H1 (cell line): ENCODE data around the gene ERVW-1. TPM values are rescaled to one million over a fixed set of nuclear protein-coding genes. Genes with fewer than 3 reads are reported as not detected.

Source experiments
- CTCF ChIA-PET: fragments of 300-600 bp; sonication (Branson Sonifier 250); formaldehyde crosslinking; loops from one replicate; lab custom pipeline; 2021; ENCODE audit not compliant: partially characterized antibody; lab: Charles Lee
- POLR2A ChIA-PET: fragments of 300-600 bp; sonication (Branson Sonifier 250); formaldehyde crosslinking; loops from one replicate; lab custom pipeline; 2021; ENCODE audit warnings: inconsistent platforms; ENCODE audit not compliant: partially characterized antibody; lab: Charles Lee
- DNase-seq, 2 experiments: peaks; one replicate each; pipeline versions ENCODE4 v3.0.0 to v3.0.0-alpha.2; 2010 to 2022; ENCODE audit warnings: low spot score in 2 of 2, low read depth in 1 of 2, mixed read lengths in 1 of 2
- FAIRE-seq: peaks from 2 replicates; lab custom pipeline; 2011; peaks lifted over from hg19 to GRCh38; lab: Jason Lieb, UNC
- H2AFZ ChIP-seq: 2 replicates; pipeline ENCODE4 v1.8.1; 2012; ENCODE audit warnings: low read length, inconsistent platforms
- H2AK5ac ChIP-seq: 2 replicates; pipeline ENCODE4 v1.6.1; 2013; ENCODE audit warnings: low read depth, low read length
- H2BK120ac ChIP-seq: replicated peaks from 2 replicates; pipeline ENCODE3; 2013; ENCODE audit warnings: low read depth, low read length, inconsistent platforms
- H2BK12ac ChIP-seq: 2 replicates; pipeline ENCODE4 v1.6.1; 2013; ENCODE audit warnings: low read depth, low read length
- H2BK15ac ChIP-seq: 2 replicates; pipeline ENCODE4 v1.6.1; 2013; ENCODE audit warnings: low read length
- H2BK20ac ChIP-seq: 2 replicates; pipeline ENCODE4 v1.6.1; 2013; ENCODE audit warnings: low read length
- H2BK5ac ChIP-seq: 2 replicates; pipeline ENCODE4 v1.6.1; 2013; ENCODE audit warnings: low read depth, low read length
- H3K14ac ChIP-seq: 2 replicates; pipeline ENCODE4 v1.6.1; 2013; ENCODE audit warnings: inconsistent platforms; ENCODE audit not compliant: insufficient read length
- H3K18ac ChIP-seq: 2 replicates; pipeline ENCODE4 v1.6.1; 2013; ENCODE audit warnings: low read length; ENCODE audit errors: extremely low read depth
- H3K23ac ChIP-seq: 2 replicates; pipeline ENCODE4 v1.6.1; 2013; ENCODE audit warnings: inconsistent platforms; ENCODE audit not compliant: insufficient read length
- H3K23me2 ChIP-seq: 2 replicates; pipeline ENCODE4 v1.6.1; 2013; ENCODE audit warnings: low read depth, low read length
- H3K27ac ChIP-seq: 2 replicates; pipeline ENCODE4 v1.6.1; 2011; ENCODE audit warnings: low read depth, low read length, inconsistent platforms
- H3K27me3 ChIP-seq, 4 experiments: replicated peaks in 1 of 4; 1 replicate in 1 of 4; 2 replicates in 3 of 4; pipeline versions ENCODE4 v1.6.1 to v1.8.1; 2011 to 2013; ENCODE audit warnings: low read length in 3 of 4, mild to moderate bottlenecking in 3 of 4, inconsistent platforms in 2 of 4, mixed read lengths in 2 of 4, moderate library complexity in 1 of 4; ENCODE audit not compliant: control insufficient read depth in 3 of 4, insufficient read depth in 3 of 4; ENCODE audit errors: extremely low read depth in 1 of 4
- H3K36me3 ChIP-seq, 4 experiments: 2 replicates each; pipeline versions ENCODE4 v1.6.1 to v1.8.1; 2011 to 2013; ENCODE audit warnings: mild to moderate bottlenecking in 4 of 4, low read length in 3 of 4, moderate library complexity in 2 of 4, control low read depth in 1 of 4, inconsistent platforms in 1 of 4; ENCODE audit not compliant: insufficient read depth in 4 of 4, control insufficient read depth in 2 of 4
- H3K4ac ChIP-seq: replicated peaks from 2 replicates; pipeline ENCODE3; 2013; ENCODE audit warnings: low read length, low read depth, mixed read lengths, inconsistent platforms; ENCODE audit not compliant: insufficient read length
- H3K4me1 ChIP-seq, 4 experiments: replicated peaks in 1 of 4; 1 replicate in 1 of 4; 2 replicates in 3 of 4; pipeline versions ENCODE4 v1.6.1 to v1.8.1; 2011 to 2013; ENCODE audit warnings: low read length in 3 of 4, inconsistent platforms in 2 of 4, mixed read lengths in 1 of 4; ENCODE audit not compliant: insufficient read depth in 4 of 4, control insufficient read depth in 3 of 4
- H3K4me2 ChIP-seq, 2 experiments: 2 replicates each; pipeline versions ENCODE4 v1.6.1 to v1.8.1; 2011 to 2013; ENCODE audit warnings: low read depth in 2 of 2, low read length in 2 of 2, control low read depth in 1 of 2, inconsistent platforms in 1 of 2, mild to moderate bottlenecking in 1 of 2; ENCODE audit not compliant: insufficient read depth in 1 of 2
- H3K4me3 ChIP-seq, 4 experiments: fragments of 200-600, 300-600 bp in 1 of 4; sonication (generic), shearing (Covaris generic), sonication (Bioruptor Twin) in 1 of 4; 2 replicates each; pipeline versions ENCODE4 v1.5.1 to v1.8.1; 2011 to 2016; ENCODE audit warnings: low read length in 4 of 4, low read depth in 3 of 4, control low read depth in 2 of 4, inconsistent platforms in 2 of 4, mild to moderate bottlenecking in 2 of 4, mixed read lengths in 1 of 4, moderate library complexity in 1 of 4; ENCODE audit not compliant: insufficient read depth in 2 of 4; ENCODE audit errors: extremely low read depth in 1 of 4
- H3K56ac ChIP-seq: replicated peaks from 2 replicates; pipeline ENCODE3; 2013; ENCODE audit warnings: low read depth, mild to moderate bottlenecking, mixed read lengths, low read length, inconsistent platforms; ENCODE audit not compliant: insufficient read length
- H3K79me1 ChIP-seq: 2 replicates; pipeline ENCODE4 v1.6.1; 2013; ENCODE audit warnings: low read depth, low read length, control low read depth
- H3K79me2 ChIP-seq, 2 experiments: 2 replicates each; pipeline versions ENCODE4 v1.6.1 to v1.8.1; 2012 to 2013; ENCODE audit warnings: low read length in 2 of 2, mild to moderate bottlenecking in 2 of 2, inconsistent platforms in 1 of 2; ENCODE audit not compliant: insufficient read depth in 2 of 2, control insufficient read depth in 1 of 2
- H3K9ac ChIP-seq, 4 experiments: replicated peaks in 1 of 4; 1 replicate in 1 of 4; 2 replicates in 3 of 4; pipeline versions ENCODE4 v1.6.1 to v1.8.1; 2011 to 2013; ENCODE audit warnings: low read depth in 3 of 4, low read length in 3 of 4, control low read depth in 2 of 4, mild to moderate bottlenecking in 2 of 4, moderate library complexity in 2 of 4, inconsistent platforms in 1 of 4; ENCODE audit errors: extremely low read depth in 1 of 4
- H3K9me3 ChIP-seq, 2 experiments: 2 replicates each; pipeline versions ENCODE4 v1.6.1 to v1.8.1; 2012 to 2013; ENCODE audit warnings: mild to moderate bottlenecking in 2 of 2, moderate library complexity in 2 of 2, control low read depth in 1 of 2, inconsistent platforms in 1 of 2, low read depth in 1 of 2, low read length in 1 of 2, mixed read lengths in 1 of 2; ENCODE audit not compliant: insufficient read depth in 2 of 2
- H4K20me1 ChIP-seq, 2 experiments: replicated peaks in 1 of 2; 2 replicates each; pipeline versions ENCODE3 to v1.8.1; 2011 to 2013; ENCODE audit warnings: inconsistent platforms in 2 of 2, low read length in 2 of 2, mild to moderate bottlenecking in 1 of 2; ENCODE audit not compliant: insufficient read depth in 2 of 2, control insufficient read depth in 1 of 2
- H4K5ac ChIP-seq: 2 replicates; pipeline ENCODE4 v1.6.1; 2013; ENCODE audit warnings: low read length, low read depth, mixed read lengths, inconsistent platforms; ENCODE audit not compliant: insufficient read length
- H4K8ac ChIP-seq: 2 replicates; pipeline ENCODE4 v1.8.0; 2013; ENCODE audit warnings: mild to moderate bottlenecking, moderate library complexity, low read length, inconsistent platforms; ENCODE audit not compliant: insufficient read depth; ENCODE audit errors: extremely low read depth
- H4K91ac ChIP-seq: replicated peaks from 2 replicates; pipeline ENCODE3; 2013; ENCODE audit warnings: low read length, mixed read lengths, inconsistent platforms; ENCODE audit not compliant: insufficient read length
- ASH2L ChIP-seq: fragments of 200-600, 300-600 bp; sonication (generic); IDR thresholded peaks from one replicate; pipeline ENCODE4 v1.7.1; 2017; ENCODE audit warnings: low read length
- BACH1 ChIP-seq: IDR thresholded peaks from 2 replicates; pipeline ENCODE4 v1.6.1; 2012; ENCODE audit warnings: low read length, improper control_type of control experiment
- BCL11A ChIP-seq, 2 experiments: IDR thresholded peaks; one replicate each; pipeline ENCODE4 v1.6.1; 2011; ENCODE audit warnings: low read depth in 2 of 2, low read length in 2 of 2, mild to moderate bottlenecking in 2 of 2
- EZH2 ChIP-seq: fragments of 200-600 bp; sonication (generic); IDR thresholded peaks from 2 replicates; pipeline ENCODE4 v1.7.1; 2012; ENCODE audit warnings: low read depth, mild to moderate bottlenecking, moderate library complexity, low read length, inconsistent platforms; ENCODE audit not compliant: severe bottlenecking
- HDAC2 ChIP-seq, 2 experiments: fragments of 300-600 bp in 1 of 2; sonication (generic) in 1 of 2; IDR thresholded peaks; 2 replicates each; pipeline ENCODE4 v1.6.1; 2011 to 2012; ENCODE audit warnings: low read depth in 2 of 2, low read length in 2 of 2, mild to moderate bottlenecking in 2 of 2, moderate library complexity in 2 of 2, borderline replicate concordance in 1 of 2, inconsistent platforms in 1 of 2
- POLR2AphosphoS5 ChIP-seq: IDR thresholded peaks from 2 replicates; pipeline ENCODE4 v1.6.1; 2011; ENCODE audit warnings: low read depth, low read length
- WGBS, 2 experiments: shearing (Covaris generic) in 1 of 2; methylation state at CpG; one replicate each; pipeline versions ENCODE4 v1.1.6 to v1.1.7; 2013 to 2015; ENCODE audit warnings: low lambda C conversion rate in 2 of 2, mixed read lengths in 2 of 2, inconsistent platforms in 1 of 2, low coverage in 1 of 2, missing lambda C conversion rate in 1 of 2; ENCODE audit not compliant: insufficient replicate concordance in 2 of 2, insufficient coverage in 1 of 2, insufficient read length in 1 of 2; ENCODE audit errors: extremely low coverage in 1 of 2, missing lambda C conversion rate in 1 of 2; 5-methylcytosine and 5-hydroxymethylcytosine counted together
- polyA plus RNA-seq, 7 experiments: library from polyadenylated mRNA; depleted of rRNA in 3 of 7; stranded (reverse) in 5 of 7; unstranded in 2 of 7; fragments of >200 nt in 5 of 7; fragments of 200-250 nt in 2 of 7; gene quantifications; 1 replicate in 5 of 7; 2 replicates in 1 of 7; 4 replicates in 1 of 7; pipeline versions ENCODE4 v1.2.1 to v1.2.3, GENCODE V29; 2011 to 2013; ENCODE audit warnings: missing spikeins in 2 of 7, mixed read lengths in 2 of 7
- total RNA-seq: library from RNA; stranded (reverse); fragmentation: NEBNext Ultra II Directional; extraction: Animal tissue kit (Norgen Biotek cat#: 25700); gene quantifications from 2 replicates; pipeline ENCODE4 v1.2.1, GENCODE V29; 2021

ERVW-1 gene
- total and polyA plus RNA-seq, 2 of the 8 experiments (the other 6 are each of a cell fraction or from before 2014, with no cell fraction given): 0.08 TPM; not detected in 1

- CTCF ChIA-PET: no interaction called here
Observed at GRCh38 chr7:92498557-92498956, 20.8 kb upstream of the ERVW-1 start.

More at GRCh38 chr7:92498557-92498956, 20.8 kb upstream of the ERVW-1 start:
- POLR2A ChIA-PET: no interaction called here
- Histone ChIP-seq H2AFZ (no peak overlapping the region), H3K79me2 (no peaks in the 10 kb centered on the region), H4K8ac (no peak overlapping the region), H3K4me3 (no peak overlapping the region), H3K23ac (no peak overlapping the region), H3K9me3 (no peaks in the 10 kb centered on the region), H4K91ac (no peak overlapping the region), H3K23me2 (no peaks in the 10 kb centered on the region), H3K4ac (no peak overlapping the region), H3K27me3 (no peaks in the 10 kb centered on the region), H2AK5ac (no peak overlapping the region), H3K4me2 (no peak overlapping the region), H2BK120ac (no peak overlapping the region), H3K27ac (no peak overlapping the region), H3K36me3 (peaks cover 5 to 56% (median 25%) of the 10 kb centered on the region in 4 experiments; a peak in 7 of 8 replicates), H3K14ac (no peak overlapping the region), H4K20me1 (peaks cover 2% of the 10 kb centered on the region in 2 experiments), H3K18ac (no peak overlapping the region), H4K5ac (no peak overlapping the region), H2BK20ac (no peak overlapping the region), H2BK12ac (no peak overlapping the region), H3K79me1 (no peaks in the 10 kb centered on the region), H3K56ac (no peak overlapping the region), H2BK5ac (no peak overlapping the region), H2BK15ac (no peak overlapping the region), H3K4me1 (no peaks in the 10 kb centered on the region), H3K9ac (no peak overlapping the region)
- TF ChIP-seq POLR2AphosphoS5 (no peak), HDAC2 (IDR thresholded peaks at IDR 0.05; ENCODE audit: borderline replicate concordance in 1 of 2, low read depth in 2 of 2, low read length in 2 of 2) (no peak), BCL11A (IDR thresholded peaks at IDR 0.05; ENCODE audit: low read depth in 2 of 2, low read length in 2 of 2) (no peak), BACH1 (no peak), EZH2 (no peak), ASH2L (no peak)
- DNase-seq: no peak
- WGBS, 2 experiments: 85% methylated on average over 2 of the region's 2 CpGs; no CpG with 5 or more reads in 1 of the 2 experiments
- no peak for FAIRE-seq
